ENCODE measurements around the gene SLC35F1. TPM values are rescaled to one million over a fixed set of nuclear protein-coding genes. Genes with fewer than 3 reads are reported as not detected.

SLC35F1 gene
- polyA plus RNA-seq, 2 of the 4 experiments (the other 2 are of a cell fraction), result 0.01 TPM; not detected in 1

- TF ChIP-seq HES2 (IDR thresholded peaks at IDR 0.05) (no peak), FOXS1 (CRISPR knock-in tag; IDR thresholded peaks at IDR 0.05) (no peak), EHMT2 (IDR thresholded peaks at IDR 0.05; ENCODE audit: low read depth) (no peak), CHD4 (IDR thresholded peaks at IDR 0.05; ENCODE audit: borderline replicate concordance) (no peak), RNF2 (IDR thresholded peaks at IDR 0.05; ENCODE audit: borderline replicate concordance, low read depth) (no peak), HOXB13 (CRISPR knock-in tag; IDR thresholded peaks at IDR 0.05; ENCODE audit: low read depth) (no peak), HDAC2 (IDR thresholded peaks at IDR 0.05) (no peak), HMGXB4 (CRISPR knock-in tag; IDR thresholded peaks at IDR 0.05; ENCODE audit: borderline replicate concordance) (no peak)
- 0% methylated on average over 2 of the region's 2 CpGs for WGBS (ENCODE audit: missing lambda C conversion rate)
- no peak overlapping the region for H3K27ac ChIP-seq
- ChIA-PET CTCF (no interaction called here), POLR2A (no interaction called here)
- no peak overlapping the region for H3K4me2 ChIP-seq
- DNase-seq (ENCODE audit: low read depth in 1 of 2, low spot score in 1 of 2), result no peak
- FAIRE-seq, result no peak
- ATAC-seq, result no peak
- H3K4me1 ChIP-seq, result no peaks in the 10 kb centered on the region
- H3K9me3 ChIP-seq, result no peaks in the 10 kb centered on the region
- H3K4me3 ChIP-seq, result no peak overlapping the region
Observed at GRCh38 chr6:118124851-118125250, 217.8 kb downstream of the SLC35F1 start.

- FAIRE-seq (no peak), ATAC-seq (no peak), DNase-seq (ENCODE audit: low read depth in 1 of 2, low spot score in 1 of 2) (no peak)
- no peak overlapping the region for H3K4me2 ChIP-seq
- H3K4me3 ChIP-seq, result no peak overlapping the region
- ChIA-PET POLR2A (no interaction called here), CTCF (no interaction called here)
- TF ChIP-seq SREBF2 (IDR thresholded peaks at IDR 0.05) (no peak), GATA3 (IDR thresholded peaks at IDR 0.05; ENCODE audit: borderline replicate concordance) (no peak), MYC (IDR thresholded peaks at IDR 0.05; ENCODE audit: borderline replicate concordance, low read length) (no peak), REST (IDR thresholded peaks at IDR 0.05) (no peak), MAFK (IDR thresholded peaks at IDR 0.05; ENCODE audit: partially characterized antibody) (peak; percentile 61)
- no peak overlapping the region for H3K27ac ChIP-seq
- no peaks in the 10 kb centered on the region for H3K4me1 ChIP-seq
- no peaks in the 10 kb centered on the region for H3K9me3 ChIP-seq
Observed at GRCh38 chr6:118128755-118129154, 221.7 kb downstream of the SLC35F1 start.

GRCh38 chr6:118134206-118134605 lies 227.1 kb downstream of the SLC35F1 start:
- ChIA-PET POLR2A (no interaction called here), CTCF (no interaction called here)
- no peak for FAIRE-seq
- TF ChIP-seq USF2 (IDR thresholded peaks at IDR 0.05), result no peak
- no peak for TF ChIP-seq NR3C1 (IDR thresholded peaks at IDR 0.05)
- no peak for TF ChIP-seq ZNF302 (CRISPR knock-in tag; IDR thresholded peaks at IDR 0.05)
- TF ChIP-seq RAD21 (conservative IDR thresholded peaks at IDR 0.05 in 1 of 2, IDR thresholded peaks at IDR 0.05 in 1 of 2), result no peak
- no peak for TF ChIP-seq CHD2 (IDR thresholded peaks at IDR 0.05; ENCODE audit: low read length, partially characterized antibody)
- no peak for TF ChIP-seq NPAS2 (CRISPR knock-in tag; IDR thresholded peaks at IDR 0.05; ENCODE audit: borderline replicate concordance)
- no peak for TF ChIP-seq HOXA7 (CRISPR knock-in tag; IDR thresholded peaks at IDR 0.05)
- TF ChIP-seq HEYL (CRISPR knock-in tag; IDR thresholded peaks at IDR 0.05), result no peak
- TF ChIP-seq JUNB (IDR thresholded peaks at IDR 0.05), result no peak
- TF ChIP-seq KDM1A (IDR thresholded peaks at IDR 0.05; ENCODE audit: low read depth), result no peak
- TF ChIP-seq HDAC2 (IDR thresholded peaks at IDR 0.05), result no peak
- no peak for TF ChIP-seq HOXB13 (CRISPR knock-in tag; IDR thresholded peaks at IDR 0.05; ENCODE audit: low read depth)
- TF ChIP-seq CTCF (IDR thresholded peaks at IDR 0.05), result no peak
- TF ChIP-seq ZC3H11A (IDR thresholded peaks at IDR 0.05), result no peak
- DNase-seq (ENCODE audit: low read depth in 1 of 2, low spot score in 1 of 2), result no peak
- ATAC-seq, result no peak
- Histone ChIP-seq H3K4me2 (no peak overlapping the region), H3K27ac (no peak overlapping the region), H3K4me1 (no peaks in the 10 kb centered on the region), H3K9me3 (no peaks in the 10 kb centered on the region), H3K4me3 (no peak overlapping the region)
- WGBS (ENCODE audit: missing lambda C conversion rate), result 50% methylated on average over 2 of the region's 2 CpGs
